Type B pancreatic cell (in vitro differentiated cells): ENCODE data around the gene MAP3K21. TPM values are rescaled to one million over a fixed set of nuclear protein-coding genes. Genes with fewer than 3 reads are reported as not detected.
A peak's percentile ranks its signal among the peaks of the same experiment; 100 is the strongest.

Source experiments
- DNase-seq: peaks from one replicate; pipeline ENCODE4 v3.0.0; 2021; ENCODE audit warnings: mixed read lengths; ENCODE audit not compliant: unreplicated experiment; ENCODE audit errors: extremely low spot score
- H3K27ac Mint-ChIP-seq: 2 replicates; pipeline ENCODE4 v1.8.0; 2021; ENCODE audit warnings: mild to moderate bottlenecking, mixed read lengths
- H3K27me3 Mint-ChIP-seq: 2 replicates; pipeline ENCODE4 v1.8.0; 2021; ENCODE audit warnings: mixed read lengths
- H3K36me3 Mint-ChIP-seq: 2 replicates; pipeline ENCODE4 v1.8.0; 2021; ENCODE audit warnings: mixed read lengths
- H3K4me1 Mint-ChIP-seq: one replicate; pipeline ENCODE4 v1.8.0; 2021; ENCODE audit warnings: mixed read lengths; ENCODE audit not compliant: unreplicated experiment
- H3K4me3 Mint-ChIP-seq: 2 replicates; pipeline ENCODE4 v1.8.0; 2021; ENCODE audit warnings: mild to moderate bottlenecking, mixed read lengths
- H3K9me3 Mint-ChIP-seq: 2 replicates; pipeline ENCODE4 v1.8.0; 2021; ENCODE audit warnings: mixed read lengths
- CTCF ChIP-seq: fragments of 200-600 bp; sonication (generic); conservative IDR thresholded peaks from 2 replicates; pipeline ENCODE4 v1.5.0; 2021; ENCODE audit warnings: antibody characterized with exemption, mild to moderate bottlenecking
- total RNA-seq: library from RNA; stranded (reverse); gene quantifications from 2 replicates; pipeline ENCODE4 v1.2.1, GENCODE V29; 2021; ENCODE audit warnings: low replicate concordance

The MAP3K21 gene
- total RNA-seq, 1 donor from 2014 or later = 6.4 TPM

GRCh38 chr1:233395863-233396646, 68.5 kb downstream of the MAP3K21 start:
- Mint-ChIP-seq H3K27me3 (peaks cover 13% of the 10 kb centered on the region), H3K9me3 (no peaks in the 10 kb centered on the region), H3K27ac (no peak overlapping the region), H3K4me3 (no peak overlapping the region), H3K4me1 (peaks cover 16% of the 10 kb centered on the region), H3K36me3 (no peaks in the 10 kb centered on the region)
- DNase-seq = no peak
- no peak for TF ChIP-seq CTCF

GRCh38 chr1:233406339-233406960, 78.9 kb downstream of the MAP3K21 start:
- Mint-ChIP-seq H3K27ac (peak overlapping the region; percentile 48), H3K36me3 (no peaks in the 10 kb centered on the region), H3K9me3 (peaks cover 3% of the 10 kb centered on the region), H3K27me3 (peaks cover 3% of the 10 kb centered on the region), H3K4me3 (no peak overlapping the region), H3K4me1 (no peaks in the 10 kb centered on the region)
- no peak for DNase-seq
- no peak for TF ChIP-seq CTCF

- no peak for TF ChIP-seq CTCF
- Mint-ChIP-seq H3K9me3 (peaks cover 3% of the 10 kb centered on the region), H3K27ac (peak overlapping the region; percentile 48), H3K27me3 (peaks cover 3% of the 10 kb centered on the region), H3K4me1 (no peaks in the 10 kb centered on the region), H3K4me3 (no peak overlapping the region), H3K36me3 (no peaks in the 10 kb centered on the region)
- DNase-seq = no peak
These were observed 79.6 kb downstream of the MAP3K21 start for GRCh38 chr1:233406994-233407631.

GRCh38 chr1:233409540-233409939, 82.0 kb downstream of the MAP3K21 start:
- Mint-ChIP-seq H3K9me3 (peaks cover 3% of the 10 kb centered on the region), H3K4me3 (no peak overlapping the region), H3K36me3 (no peaks in the 10 kb centered on the region), H3K27ac (no peak overlapping the region), H3K4me1 (no peaks in the 10 kb centered on the region), H3K27me3 (no peaks in the 10 kb centered on the region)
- no peak for TF ChIP-seq CTCF
- DNase-seq = no peak

- no peak overlapping the region for H3K27ac Mint-ChIP-seq
- no peak overlapping the region for H3K4me3 Mint-ChIP-seq
- no peak for TF ChIP-seq CTCF
- H3K9me3 Mint-ChIP-seq = peaks cover 3% of the 10 kb centered on the region
- no peak for DNase-seq
- no peaks in the 10 kb centered on the region for H3K36me3 Mint-ChIP-seq
- H3K4me1 Mint-ChIP-seq = no peaks in the 10 kb centered on the region
- H3K27me3 Mint-ChIP-seq = no peaks in the 10 kb centered on the region
These were observed 83.4 kb downstream of the MAP3K21 start for GRCh38 chr1:233410906-233411305.
